Activated CD8-positive, alpha-beta memory T cell treated with anti-CD3 and anti-CD28 coated beads for 4 hours (primary cell): ENCODE results near the gene TMEM120B.

Experiments
- DNase-seq, 2 donors: peaks; one replicate each; pipeline ENCODE4 v3.0.0-alpha.2; 2020; ENCODE audit warnings: low read depth in 2 of 2

The TMEM120B gene

DNA sequence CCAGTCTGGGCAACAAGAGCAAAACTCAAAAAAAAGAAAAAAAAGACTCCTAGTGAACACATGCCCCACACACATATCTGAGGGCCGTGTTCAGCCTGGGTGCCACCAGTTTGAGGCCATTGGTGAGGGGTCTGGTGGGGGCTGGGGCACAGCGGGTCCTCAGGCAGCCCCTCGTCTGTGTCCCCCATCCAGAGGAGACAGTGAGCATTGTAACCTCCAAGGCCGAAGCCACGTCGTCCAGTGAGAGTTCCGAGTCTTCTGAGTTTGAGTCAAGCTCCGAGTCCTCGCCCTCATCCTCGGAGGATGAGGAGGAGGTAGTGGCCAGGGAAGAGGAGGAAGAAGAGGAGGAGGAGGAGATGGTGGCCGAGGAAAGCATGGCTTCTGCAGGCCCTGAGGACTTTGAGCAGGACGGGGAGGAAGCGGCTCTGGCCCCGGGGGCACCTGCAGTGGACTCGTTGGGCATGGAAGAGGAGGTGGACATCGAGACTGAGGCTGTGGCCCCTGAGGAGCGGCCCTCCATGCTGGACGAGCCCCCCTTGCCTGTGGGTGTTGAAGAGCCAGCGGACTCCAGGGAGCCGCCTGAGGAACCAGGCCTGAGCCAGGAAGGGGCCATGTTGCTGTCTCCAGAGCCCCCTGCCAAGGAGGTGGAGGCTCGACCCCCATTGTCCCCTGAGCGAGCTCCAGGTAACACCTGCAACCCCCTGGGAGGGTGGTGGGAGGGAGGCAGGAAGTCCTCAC lies 106.8 kb downstream of the TMEM120B start:
- DNase-seq = no peak

DNA sequence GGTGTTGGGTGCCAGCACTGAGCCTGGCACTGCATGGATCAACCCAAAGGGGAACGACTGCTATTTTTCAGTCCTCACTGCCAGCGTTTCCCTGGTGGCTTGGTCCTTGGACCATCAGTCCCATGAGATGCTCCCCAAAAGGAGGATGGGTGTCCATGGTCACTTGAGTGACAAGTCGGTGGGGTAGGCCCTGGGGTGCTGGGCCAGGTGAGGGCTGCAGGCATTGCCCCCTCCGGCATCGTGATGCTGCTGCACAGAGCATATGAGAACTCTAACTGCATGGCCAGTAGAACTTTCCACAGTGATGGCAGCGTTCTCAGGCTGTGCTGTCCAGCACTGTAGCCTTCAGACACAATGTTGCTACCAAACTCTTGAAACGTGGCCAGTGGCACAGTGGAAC lies 107.5 kb downstream of the TMEM120B start:
- DNase-seq = no peak

DNA sequence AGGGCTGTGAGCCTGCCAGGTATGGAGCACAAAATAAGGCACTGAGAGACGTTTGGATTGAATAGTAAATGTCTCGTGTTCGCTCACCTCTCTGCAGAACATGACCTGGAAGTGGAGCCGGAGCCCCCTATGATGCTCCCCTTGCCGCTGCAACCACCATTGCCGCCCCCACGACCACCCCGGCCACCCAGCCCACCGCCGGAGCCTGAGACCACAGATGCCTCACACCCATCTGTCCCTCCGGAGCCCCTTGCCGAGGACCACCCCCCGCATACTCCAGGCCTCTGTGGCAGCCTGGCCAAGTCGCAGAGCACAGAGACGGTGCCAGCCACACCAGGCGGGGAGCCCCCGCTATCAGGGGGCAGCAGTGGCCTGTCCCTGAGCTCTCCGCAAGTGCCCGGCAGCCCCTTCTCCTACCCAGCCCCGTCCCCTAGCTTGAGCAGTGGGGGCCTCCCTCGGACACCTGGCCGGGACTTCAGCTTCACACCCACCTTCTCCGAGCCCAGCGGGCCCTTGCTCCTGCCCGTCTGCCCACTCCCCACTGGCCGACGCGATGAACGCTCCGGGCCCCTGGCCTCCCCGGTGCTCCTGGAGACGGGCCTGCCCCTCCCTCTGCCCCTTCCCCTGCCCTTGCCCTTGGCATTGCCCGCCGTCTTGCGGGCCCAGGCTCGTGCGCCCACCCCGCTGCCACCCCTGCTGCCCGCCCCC lies 110.0 kb downstream of the TMEM120B start:
- DNase-seq = no peak

DNA sequence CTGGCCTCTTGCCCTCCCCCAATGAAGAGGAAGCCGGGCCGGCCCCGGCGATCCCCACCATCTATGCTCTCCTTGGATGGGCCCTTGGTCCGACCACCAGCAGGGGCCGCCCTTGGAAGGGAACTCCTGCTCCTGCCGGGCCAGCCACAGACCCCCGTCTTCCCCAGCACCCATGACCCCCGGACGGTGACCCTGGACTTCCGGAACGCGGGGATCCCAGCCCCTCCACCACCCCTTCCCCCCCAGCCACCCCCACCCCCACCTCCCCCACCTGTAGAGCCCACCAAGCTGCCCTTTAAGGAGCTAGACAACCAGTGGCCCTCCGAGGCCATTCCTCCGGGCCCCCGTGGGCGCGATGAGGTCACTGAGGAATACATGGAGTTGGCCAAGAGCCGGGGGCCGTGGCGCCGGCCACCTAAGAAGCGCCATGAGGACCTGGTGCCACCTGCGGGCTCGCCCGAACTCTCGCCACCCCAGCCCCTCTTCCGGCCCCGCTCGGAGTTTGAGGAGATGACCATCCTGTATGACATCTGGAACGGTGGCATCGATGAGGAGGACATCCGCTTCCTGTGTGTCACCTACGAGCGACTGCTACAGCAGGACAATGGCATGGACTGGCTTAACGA lies 110.7 kb downstream of the TMEM120B start:
- no peak for DNase-seq

DNA sequence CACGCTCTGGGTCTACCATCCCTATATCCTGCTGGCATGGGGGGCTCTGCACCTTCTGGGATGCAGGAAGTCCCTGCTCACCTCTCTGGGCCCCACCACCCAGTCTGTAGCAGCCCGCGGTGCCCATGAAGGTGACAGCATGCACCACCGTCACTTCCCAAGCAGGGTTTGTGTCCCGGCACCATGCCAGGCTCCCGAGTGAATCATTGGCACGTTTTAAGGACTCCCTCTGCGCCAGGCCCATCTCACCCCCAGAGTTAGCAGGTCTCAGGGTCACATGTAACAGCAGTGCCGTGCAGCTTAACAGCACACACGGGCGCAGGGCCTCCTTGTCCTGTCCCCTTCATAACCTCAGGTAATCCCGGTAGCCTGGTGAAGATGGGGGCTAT lies 111.2 kb downstream of the TMEM120B start:
- DNase-seq = no peak

DNA sequence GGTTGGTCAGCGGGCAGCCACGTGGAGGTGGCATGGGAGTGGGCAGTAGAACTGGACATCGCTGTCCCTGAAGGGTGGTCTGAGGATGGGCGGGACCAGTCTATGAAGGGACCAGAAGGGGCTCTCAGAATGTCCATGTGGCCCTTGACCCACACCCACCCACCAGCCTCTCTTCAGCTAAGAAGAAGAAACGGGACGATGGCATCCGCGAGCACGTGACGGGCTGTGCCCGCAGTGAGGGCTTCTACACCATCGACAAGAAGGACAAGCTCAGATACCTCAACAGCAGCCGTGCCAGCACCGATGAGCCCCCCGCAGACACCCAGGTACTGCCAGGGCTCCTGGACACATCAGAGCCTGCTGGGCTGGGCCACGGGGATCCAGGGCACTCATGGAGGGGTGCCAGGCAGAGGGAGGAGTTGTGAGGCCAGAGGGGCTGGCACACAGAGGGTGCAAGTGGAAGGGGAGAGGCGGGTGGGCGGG lies 112.5 kb downstream of the TMEM120B start:
- DNase-seq = no peak

DNA sequence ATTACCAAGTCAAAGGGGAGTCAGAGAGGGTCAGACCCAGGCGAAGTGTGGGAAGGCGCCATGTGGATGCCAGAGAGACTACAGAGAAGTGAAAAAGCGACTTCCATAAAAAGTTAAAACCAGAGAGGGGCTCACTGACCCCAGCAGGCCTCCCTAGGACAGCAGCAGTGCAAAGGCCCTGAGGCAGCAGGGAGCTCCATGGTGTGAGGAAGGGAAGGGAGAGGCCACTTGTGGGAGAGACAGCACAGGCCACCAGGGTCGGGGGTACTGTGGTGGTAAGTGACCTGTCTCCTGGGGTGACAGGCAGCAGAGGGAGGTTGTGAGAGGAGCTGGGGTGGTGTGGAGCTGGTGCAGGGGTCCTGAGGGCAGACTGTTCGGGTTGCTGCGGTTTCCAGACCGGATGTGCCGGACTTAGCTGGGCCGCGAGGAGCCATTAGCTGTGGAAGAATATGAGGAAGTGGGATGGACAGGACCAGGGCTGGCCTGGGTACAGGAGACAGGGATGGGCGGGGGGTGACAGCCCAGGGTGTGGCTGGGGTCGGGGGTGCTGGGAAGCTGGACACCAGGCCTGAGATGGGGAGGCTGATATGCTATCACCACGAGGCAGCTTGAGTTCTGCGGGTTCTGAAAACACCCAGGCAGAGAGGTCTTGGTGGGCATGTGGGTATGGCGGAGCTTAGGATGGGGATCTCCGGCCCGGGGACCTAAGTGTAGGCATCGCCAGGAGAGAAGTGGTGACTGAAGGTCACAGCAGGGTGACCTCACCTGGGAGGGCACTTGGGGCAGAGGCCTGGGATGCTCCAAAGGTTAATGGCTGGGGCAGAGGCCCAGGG lies 114.0 kb downstream of the TMEM120B start:
- no peak for DNase-seq

DNA sequence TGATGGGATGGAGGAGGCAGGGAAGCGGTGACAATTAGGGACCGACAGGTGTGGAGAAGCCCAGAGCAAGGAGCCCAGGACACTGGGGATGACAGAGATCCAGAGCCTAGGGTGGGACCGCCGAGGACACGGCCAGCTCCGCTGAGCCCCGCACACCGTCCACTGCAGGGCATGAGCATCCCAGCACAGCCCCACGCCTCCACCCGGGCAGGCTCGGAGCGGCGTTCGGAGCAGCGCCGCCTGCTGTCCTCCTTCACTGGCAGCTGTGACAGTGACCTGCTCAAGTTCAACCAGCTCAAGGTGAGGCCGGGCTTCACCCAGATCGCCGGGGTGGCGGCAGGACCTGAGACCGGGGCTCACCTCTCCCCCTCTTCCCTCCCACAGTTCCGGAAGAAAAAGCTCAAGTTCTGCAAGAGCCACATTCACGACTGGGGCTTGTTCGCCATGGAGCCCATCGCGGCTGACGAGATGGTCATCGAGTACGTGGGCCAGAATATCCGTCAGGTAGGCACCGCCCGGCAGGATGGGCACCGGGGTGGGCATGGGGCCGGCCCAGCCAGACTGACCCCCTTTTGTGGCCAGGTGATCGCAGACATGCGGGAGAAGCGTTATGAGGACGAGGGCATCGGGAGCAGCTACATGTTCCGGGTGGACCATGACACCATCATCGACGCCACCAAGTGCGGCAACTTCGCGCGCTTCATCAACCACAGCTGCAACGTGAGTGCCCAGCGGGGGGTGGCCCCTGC lies 115.0 kb downstream of the TMEM120B start:
- DNase-seq = no peak

DNA sequence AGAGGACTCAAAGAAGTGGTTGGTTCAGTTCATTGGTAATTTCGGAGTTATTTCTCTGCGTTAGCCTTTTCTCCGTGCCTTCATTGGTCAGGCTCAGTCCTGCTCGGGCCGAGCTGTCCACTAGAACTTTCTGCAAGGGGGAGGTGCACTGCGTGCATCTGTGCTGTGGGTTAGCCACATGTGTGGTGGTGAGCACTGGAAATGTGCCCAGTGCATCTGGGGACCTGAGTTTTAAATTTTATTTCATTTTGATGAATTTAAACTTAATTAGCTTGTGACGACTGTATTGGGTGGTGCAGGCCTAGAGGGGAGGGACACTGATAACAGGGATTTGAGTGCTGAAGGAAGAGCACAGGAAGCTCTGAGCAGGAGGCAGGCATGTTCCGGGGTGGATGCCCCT lies 115.8 kb downstream of the TMEM120B start:
- DNase-seq = no peak

DNA sequence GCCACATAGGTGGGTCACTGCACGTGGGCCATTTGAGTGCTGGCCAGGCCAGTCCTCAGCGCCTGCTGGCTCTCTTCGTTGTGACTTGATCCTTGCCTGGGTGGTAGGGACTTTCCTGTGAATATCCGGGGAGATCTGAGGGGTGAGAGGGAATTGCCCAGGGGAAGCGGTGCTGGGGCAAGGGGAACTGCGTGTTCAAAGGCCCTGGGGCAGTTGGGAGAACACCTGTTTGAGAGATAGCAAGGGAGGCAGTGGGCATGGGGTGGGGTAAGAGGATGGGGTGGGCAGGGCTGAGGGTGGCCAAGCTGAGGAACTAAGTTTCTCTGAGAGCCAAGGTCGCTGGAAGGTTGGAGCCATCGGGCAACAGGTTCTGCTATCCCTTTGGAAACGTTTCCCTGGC lies 116.3 kb downstream of the TMEM120B start:
- DNase-seq = no peak

DNA sequence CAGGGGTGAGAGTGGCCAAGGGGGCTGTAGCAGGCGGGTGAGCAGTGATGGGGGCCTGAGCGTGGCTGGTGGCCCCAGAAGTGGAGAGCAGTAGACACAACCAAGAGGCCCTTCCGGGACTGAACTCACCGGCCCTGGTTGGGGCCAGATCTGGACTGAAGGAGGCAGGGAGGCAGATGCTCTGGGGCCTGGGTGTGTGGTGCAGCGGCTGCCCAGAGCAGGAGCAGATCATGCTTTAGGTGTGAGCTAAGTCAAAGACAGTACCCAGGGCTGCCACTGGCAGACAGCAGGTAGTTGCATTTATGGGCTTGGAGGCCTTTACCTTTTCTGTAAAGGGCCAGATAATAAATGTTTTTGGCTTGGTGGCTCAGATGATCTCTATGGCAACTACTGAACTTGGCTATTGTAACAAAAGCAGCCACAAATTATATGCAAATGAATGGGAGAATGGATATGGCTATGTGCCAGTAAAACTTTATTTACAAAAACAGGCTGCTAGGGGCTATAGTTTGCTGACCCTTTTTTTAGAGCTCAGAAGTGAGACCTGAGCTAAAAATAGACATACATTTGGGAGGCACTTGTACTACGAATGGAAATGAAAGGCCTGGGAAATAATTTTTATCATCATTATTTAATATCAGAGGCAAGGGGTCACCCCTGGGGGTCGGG lies 116.8 kb downstream of the TMEM120B start:
- DNase-seq = no peak

DNA sequence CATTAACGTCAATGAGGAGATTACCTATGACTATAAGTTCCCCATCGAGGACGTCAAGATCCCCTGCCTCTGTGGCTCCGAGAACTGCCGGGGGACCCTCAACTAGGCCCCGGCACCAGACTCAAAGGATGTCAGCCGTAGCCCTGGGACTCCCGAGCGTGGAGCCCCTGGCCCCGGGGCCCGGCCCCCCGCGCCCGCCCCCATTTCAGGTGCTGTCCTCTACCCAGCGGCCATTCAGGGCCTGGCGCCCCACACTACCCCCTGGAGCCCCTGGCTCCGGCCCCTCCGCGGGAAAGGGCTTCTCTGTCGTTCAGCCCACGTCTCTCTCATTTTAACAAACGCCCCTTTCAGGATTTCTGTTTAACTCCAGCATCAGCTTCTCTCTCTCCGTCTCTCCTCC lies 117.6 kb downstream of the TMEM120B start:
- no peak for DNase-seq

DNA sequence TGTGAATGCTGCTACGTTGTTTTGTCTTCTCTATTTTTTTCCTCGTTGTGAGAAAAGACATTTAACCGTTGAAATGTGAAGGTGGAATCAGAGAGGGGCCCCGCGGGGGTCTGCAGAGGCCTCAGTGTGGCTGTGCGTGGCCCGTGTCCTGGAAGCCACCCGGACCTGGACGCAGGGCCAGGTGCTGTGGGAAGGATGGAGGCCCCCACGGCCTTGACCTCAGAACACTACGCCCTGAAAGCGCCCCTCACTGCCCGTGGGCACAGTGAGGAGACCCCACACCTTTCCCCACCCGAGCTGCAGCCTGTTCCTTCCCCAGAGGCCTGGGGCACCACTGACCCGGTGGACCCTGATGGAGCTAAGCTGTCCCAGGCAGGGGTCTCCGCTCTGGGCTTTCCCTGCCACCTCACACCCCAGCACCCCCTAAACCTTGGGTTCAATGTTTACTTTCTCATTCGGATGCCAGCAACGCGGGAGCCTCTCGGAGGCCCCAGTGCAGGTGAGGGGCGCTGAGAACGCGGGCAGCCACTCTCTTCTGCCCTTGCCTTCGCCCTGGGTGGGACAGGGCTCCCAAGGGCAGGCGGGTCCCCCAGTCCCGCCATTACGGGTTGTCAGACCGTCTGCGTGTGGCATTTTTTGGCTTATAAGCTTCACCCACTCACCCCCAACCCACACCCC lies 118.2 kb downstream of the TMEM120B start:
- no peak for DNase-seq
